CD4-positive, alpha-beta T cell treated with Interleukin-21 for 1 hour (primary cell): ENCODE results near the gene KLHL29.

Source experiments
- DNase-seq: peaks from one replicate; pipeline ENCODE4 v3.0.0-alpha.2; 2020

Gene KLHL29

GRCh38 chr2:23691106-23691470 lies 306.1 kb downstream of the KLHL29 start:
- no peak for DNase-seq

GRCh38 chr2:23691565-23691964 lies 306.6 kb downstream of the KLHL29 start:
- no peak for DNase-seq

DNA sequence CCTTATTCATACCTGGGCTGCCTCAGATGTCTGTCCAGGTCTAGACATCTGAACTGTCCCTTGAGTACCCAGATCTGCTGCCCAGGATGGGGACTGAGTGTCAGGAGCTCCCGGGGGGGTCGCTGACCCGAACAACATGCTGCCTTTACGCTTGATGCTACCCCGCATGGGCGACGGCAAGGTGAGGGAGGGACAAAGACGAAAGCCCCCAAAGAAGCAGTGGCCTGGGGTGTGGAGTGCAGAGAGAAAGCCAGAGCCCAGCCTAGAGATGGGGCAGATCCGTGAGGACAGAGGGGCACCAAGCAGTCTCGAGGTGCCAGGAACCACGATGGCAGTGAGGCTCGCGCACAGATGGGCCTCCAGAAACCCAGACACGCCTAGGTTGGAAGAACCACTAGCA lies 307.3 kb downstream of the KLHL29 start:
- DNase-seq: no peak

- DNase-seq: no peak
Measured at GRCh38 chr2:23692851-23693605, 308.0 kb downstream of the KLHL29 start.

GRCh38 chr2:23693606-23693951 lies 308.6 kb downstream of the KLHL29 start:
- no peak for DNase-seq

DNA sequence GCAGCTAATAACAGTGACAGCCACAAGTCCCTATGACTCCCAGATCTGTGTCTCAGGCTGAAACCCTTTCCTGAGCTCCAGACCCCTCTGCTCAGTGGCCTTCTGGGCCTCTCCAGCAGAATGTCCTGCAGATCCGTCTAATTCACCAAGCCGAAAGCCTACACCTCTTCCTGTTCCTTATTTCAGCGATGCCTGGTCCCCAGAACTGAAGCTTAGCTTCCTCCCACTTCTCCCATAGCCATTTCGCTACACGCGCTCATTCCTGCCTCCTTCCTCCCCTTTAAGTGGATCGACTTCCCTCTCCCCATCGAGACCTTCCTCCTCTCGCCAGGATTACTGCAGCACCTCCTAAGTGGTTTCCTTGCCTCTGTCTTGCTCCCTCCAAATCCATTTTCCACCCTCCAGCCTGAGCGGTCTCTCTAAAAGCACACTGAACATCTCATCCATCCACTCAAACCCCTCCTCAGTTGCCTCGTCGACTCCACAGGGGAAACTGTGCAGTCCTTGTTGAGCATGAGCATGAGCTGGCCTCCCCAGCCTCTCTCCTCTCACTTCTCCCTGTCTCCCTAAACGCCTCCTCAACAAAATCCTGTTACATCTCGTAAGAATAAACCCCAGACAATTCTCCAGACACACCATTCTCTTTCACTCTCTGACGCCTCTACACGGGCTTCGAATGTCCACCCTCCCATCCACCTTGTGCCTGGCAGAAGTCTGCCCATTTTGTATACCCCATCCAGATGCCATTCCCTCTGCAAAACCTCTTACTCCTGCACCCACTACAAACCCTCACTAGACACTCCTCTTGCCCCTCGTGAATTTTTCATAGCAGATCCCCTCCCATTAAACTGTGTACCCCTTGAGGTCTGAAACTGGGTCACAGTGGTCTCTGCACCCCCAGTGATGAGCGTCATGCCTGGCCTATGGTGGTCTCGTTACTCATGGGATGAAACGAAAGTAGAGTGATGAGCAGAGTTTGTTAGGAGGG lies 309.4 kb downstream of the KLHL29 start:
- no peak for DNase-seq

GRCh38 chr2:23695214-23695889 lies 310.4 kb downstream of the KLHL29 start:
- DNase-seq: no peak

DNA sequence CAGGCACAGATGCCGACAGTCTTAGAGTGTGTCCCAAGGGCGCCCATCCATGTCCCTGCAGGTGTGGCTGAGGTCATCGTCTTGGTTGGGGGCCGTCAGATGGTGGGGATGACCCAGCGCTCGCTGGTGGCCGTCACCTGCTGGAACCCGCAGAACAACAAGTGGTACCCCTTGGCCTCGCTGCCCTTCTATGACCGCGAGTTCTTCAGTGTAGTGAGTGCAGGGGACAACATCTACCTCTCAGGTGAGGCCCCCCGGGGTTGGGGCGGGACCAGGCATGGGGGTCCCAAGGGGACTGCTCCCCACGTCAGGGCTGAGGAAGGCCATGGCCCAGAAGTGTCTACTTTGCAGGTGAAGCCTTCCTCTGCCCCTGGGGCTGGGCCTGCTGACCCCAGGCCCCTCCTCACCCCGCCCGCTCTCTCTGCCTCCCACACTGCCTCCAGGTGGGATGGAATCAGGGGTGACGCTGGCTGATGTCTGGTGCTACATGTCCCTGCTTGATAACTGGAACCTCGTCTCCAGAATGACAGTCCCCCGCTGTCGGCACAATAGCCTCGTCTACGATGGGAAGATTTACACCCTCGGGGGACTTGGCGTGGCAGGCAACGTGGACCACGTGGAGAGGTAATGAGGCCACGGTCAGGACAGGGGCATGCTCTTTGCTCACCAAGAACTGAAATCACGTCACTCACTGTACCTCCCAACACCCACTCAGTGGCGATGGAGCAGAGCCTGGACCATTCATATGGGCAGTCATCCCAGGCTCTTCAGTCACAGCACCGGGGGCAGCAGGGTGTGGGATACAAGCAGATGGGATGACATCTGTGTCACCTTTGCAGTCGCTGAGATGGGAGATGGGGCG lies 311.1 kb downstream of the KLHL29 start:
- no peak for DNase-seq

GRCh38 chr2:23696752-23697045 lies 311.7 kb downstream of the KLHL29 start:
- DNase-seq: no peak

DNA sequence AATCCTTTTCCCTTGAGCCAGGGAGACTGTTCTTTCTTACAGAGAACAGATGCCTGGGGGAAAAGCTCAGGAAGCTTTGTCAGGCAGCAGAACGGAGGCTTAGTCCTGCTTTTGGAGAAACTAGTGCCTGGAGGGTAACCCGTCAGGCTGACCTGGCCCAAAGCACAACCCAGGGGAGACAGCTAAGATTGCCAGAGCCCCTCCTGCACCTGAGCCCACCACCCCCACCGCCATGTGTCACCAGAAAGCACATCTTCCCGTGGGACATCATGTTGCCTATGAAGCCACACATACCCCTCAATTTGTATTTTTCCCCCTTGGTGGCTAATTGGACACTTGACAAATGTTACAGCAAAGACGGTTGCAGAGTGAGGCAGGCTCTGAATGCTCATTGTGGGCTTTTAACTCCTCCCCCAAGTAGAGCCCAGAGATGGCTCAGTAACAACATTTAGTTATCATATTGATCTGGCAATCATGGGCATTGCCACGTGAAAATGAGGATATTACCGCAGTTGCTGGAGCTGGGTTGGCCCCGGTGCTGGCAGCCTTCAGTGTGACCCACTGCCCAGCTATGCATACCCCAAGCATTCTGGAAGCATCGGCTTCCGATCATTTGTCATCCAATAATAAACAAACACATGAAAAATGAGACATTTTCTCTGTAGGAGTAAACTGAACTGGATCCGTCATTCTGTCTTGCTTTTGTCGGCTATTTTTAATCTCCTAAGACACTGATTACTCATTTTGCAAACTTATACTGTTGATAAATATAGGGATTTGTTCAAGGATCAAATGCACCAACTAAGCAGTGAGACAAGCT lies 312.5 kb downstream of the KLHL29 start:
- DNase-seq: no peak

GRCh38 chr2:23698116-23698693 lies 313.2 kb downstream of the KLHL29 start:
- DNase-seq: no peak

DNA sequence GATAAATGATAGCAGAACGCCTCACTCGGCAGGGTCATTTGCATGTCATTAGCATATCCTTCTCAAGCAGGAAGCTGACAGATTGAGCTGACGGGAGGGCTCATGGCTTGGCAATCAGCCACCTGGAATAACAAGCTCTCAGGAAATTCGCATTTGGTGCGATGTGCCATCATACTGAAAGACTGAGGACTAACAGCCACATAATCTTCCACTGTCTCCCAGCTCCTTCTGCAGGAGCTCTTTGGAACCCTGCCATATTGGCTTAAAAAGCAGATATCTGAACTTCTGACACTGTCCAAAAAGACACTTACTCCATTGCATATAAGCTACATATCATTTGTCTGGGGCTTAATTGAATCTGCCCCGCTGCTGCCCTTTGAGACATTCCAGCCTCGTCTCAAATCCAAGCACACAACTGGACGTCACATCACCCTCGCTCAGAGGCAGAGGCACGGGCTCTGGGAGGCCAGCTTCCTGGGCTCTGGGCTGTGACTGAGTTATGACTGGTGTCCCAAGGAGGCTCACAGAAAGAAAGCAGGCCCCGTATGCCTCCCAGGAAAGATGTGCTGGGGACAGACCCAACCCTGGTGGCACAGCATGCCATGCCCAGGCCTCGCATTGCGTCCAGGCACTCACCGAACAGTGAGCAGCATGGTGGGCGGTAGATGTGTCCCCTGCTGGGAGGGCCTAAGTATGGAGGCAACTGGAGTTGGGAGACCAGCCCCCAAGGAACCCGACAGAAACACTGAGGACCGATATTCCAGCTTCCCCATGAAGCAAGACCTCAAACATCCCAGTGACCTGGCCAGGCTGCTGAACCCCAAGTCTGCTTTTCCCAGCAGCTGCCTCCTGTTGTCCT lies 314.0 kb downstream of the KLHL29 start:
- no peak for DNase-seq

- DNase-seq: no peak
Measured at GRCh38 chr2:23699580-23699925, 314.6 kb downstream of the KLHL29 start.

DNA sequence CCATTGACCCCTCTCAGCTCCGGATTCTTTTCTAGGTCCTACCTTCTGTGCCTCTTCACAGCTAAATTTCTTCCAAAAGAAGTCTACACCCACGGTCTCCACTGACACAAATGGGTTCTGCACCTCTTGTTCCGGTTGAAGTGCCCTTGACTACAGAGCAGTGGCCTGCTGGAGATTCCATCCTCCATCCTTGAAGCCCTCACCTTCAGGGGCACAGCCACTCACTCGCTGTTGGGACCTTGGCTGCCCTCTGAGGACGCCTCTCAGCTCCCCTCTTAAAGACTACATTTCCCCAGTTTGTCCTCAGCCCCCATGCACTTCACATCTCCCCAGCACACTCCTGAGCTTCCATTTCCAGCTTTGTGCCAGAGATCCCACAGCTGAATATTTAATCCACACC lies 315.6 kb downstream of the KLHL29 start:
- DNase-seq: no peak

DNA sequence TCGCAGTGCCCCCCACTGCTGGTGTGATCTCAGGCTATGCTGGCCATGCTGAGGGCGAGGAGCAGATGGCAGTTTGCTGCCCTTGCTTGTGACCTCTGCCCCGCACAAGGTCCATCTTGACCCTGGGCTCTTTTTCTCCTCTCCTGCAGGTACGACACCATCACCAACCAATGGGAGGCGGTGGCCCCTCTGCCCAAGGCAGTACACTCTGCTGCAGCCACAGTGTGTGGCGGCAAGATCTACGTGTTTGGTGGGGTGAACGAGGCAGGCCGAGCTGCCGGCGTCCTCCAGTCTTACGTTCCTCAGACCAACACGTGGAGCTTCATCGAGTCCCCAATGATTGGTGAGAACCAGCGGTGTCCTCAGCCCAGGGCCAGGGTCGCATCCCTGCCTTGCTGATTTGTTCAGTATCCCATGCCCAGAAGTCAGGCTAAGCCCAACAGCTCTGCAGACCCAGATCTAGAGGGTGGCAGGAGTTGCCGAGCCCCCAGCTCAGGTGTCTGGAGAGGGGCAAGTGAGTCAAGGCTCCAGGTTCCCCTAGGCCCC lies 318.1 kb downstream of the KLHL29 start:
- DNase-seq: no peak

DNA sequence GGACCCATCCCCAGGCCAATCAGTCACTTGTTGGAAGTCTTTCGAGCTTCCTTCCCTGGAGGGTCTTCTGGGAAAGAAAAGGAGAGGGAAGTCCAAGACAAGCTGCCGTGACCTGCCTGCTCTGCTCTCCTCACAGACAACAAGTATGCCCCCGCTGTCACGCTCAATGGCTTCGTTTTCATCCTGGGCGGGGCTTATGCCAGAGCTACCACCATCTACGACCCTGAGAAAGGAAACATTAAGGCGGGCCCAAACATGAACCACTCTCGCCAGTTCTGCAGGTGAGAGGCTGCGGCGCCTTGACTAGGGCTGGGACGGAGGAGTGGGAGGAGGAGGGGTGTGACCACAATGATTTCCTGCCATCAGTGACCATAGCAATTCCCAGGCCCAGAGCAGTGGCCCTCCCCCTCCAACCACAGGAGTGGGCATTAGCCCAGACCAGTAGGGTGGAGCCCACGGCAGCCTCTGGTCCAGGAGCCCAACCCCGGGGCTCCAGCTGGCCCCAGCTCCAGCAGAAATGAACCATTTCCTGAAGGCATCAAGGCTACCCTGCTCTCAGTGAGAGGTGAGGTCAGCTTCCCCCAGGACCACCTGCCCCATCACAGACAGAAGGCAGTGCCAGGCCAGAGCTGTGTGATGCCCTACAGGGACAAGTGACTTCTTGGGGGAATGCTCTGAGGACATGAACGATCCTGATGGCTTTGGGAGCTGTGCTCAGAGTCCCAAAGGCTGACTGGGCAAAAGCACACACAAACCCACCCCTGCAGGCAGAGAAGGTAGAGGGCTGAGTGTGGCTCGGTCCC lies 318.8 kb downstream of the KLHL29 start:
- no peak for DNase-seq

DNA sequence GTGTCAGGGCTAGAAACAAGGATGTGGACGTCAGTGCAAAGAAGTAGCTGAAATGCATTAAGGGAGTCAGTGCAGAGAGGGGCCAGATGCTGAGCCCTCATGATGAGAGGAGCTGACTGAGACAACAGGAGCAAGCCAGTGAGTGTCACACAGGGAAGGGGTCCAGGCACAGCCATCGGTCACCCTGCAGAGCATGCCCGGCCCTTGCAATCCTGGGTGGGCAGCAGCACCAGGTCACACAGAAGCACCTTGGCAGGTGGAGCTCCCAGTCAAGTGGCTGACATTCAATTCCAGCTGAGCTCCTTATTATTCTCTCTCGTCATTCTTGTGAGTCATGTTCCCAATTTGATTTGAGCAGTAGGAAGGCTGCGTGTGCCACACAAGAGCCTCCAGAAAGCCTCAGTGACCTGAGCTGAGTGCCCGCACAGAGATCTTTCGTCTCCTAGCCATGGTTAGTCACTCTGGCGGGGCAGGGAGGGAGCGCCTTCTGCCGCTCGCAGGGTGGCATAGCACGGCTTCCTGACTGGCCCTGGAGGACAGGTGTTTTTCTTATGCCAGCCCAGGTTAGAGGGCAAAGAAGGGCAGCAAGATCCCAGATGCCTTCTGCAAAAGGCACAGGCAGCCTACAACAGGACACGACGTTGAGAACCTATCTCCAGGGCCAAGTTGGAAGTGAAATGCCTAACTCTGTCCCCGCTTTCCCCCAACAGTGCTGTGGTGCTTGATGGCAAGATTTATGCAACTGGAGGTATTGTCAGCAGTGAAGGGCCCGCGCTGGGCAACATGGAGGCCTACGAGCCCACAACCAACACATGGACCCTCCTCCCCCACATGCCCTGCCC lies 321.0 kb downstream of the KLHL29 start:
- DNase-seq: no peak

GRCh38 chr2:23706613-23707078 lies 321.7 kb downstream of the KLHL29 start:
- DNase-seq: no peak
